Measurements from ENCODE around the gene EXD1.
"Not testable (repeated sequence)": the region's sequence is repeated elsewhere in the genome, so short reads cannot be mapped to it uniquely, and the experiment has no call there.

DNA sequence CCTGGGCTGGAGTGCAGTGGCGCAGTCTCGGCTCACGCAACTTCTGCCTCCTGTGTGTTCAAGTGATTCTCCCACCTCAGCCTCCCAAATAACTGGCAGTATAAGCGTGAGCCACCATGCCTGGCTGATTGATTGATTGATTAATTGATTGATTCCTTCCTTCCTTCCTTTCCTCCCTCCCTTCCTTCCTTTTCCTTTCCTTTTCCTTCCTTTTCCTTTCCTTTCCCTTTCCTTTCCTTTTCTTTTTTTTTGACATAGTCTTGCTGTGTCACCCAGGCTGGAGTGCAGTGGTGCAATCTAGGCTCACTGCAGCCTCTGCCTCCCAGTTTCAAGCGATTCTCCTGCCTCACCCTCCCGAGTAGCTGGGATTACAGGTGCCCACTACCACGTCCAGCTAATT is 30.4 kb upstream of the EXD1 start:
- not testable (repeated sequence) for TF ChIP-seq POLR2A (IDR thresholded peaks at IDR 0.05)
- TF ChIP-seq, protein P1, sequence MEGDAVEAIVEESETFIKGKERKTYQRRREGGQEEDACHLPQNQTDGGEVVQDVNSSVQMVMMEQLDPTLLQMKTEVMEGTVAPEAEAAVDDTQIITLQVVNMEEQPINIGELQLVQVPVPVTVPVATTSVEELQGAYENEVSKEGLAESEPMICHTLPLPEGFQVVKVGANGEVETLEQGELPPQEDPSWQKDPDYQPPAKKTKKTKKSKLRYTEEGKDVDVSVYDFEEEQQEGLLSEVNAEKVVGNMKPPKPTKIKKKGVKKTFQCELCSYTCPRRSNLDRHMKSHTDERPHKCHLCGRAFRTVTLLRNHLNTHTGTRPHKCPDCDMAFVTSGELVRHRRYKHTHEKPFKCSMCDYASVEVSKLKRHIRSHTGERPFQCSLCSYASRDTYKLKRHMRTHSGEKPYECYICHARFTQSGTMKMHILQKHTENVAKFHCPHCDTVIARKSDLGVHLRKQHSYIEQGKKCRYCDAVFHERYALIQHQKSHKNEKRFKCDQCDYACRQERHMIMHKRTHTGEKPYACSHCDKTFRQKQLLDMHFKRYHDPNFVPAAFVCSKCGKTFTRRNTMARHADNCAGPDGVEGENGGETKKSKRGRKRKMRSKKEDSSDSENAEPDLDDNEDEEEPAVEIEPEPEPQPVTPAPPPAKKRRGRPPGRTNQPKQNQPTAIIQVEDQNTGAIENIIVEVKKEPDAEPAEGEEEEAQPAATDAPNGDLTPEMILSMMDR (IDR thresholded peaks at IDR 0.05) = not testable (repeated sequence)

Data from vagina (tissue), 2 donors.